PFSK-1 (cell line): ENCODE data around the gene DIP2B.

Experiments
- POLR2AphosphoS5 ChIP-seq: IDR thresholded peaks from 2 replicates; pipeline ENCODE4 v1.6.1; 2012; ENCODE audit warnings: low read depth, mild to moderate bottlenecking, control low read depth, low read length, moderate library complexity
- SIN3A ChIP-seq: IDR thresholded peaks from 2 replicates; pipeline ENCODE4 v1.6.1; 2012; ENCODE audit warnings: mild to moderate bottlenecking, low read length, moderate library complexity, borderline replicate concordance; ENCODE audit not compliant: insufficient read depth
- TAF1 ChIP-seq: IDR thresholded peaks from 2 replicates; pipeline ENCODE4 v1.6.1; 2012; ENCODE audit warnings: low read length, control low read depth, borderline replicate concordance; ENCODE audit not compliant: insufficient read depth
- TF ChIP-seq, protein P1 (sequence below), 2 experiments: IDR thresholded peaks; 2 replicates each; pipeline versions ENCODE4 v1.6.1 to v1.8.0; 2011 to 2012; ENCODE audit warnings: low read depth in 2 of 2, low read length in 2 of 2, control low read depth in 1 of 2, inconsistent platforms in 1 of 2, mild to moderate bottlenecking in 1 of 2, moderate library complexity in 1 of 2; ENCODE audit not compliant: insufficient read depth in 1 of 2

DNA sequence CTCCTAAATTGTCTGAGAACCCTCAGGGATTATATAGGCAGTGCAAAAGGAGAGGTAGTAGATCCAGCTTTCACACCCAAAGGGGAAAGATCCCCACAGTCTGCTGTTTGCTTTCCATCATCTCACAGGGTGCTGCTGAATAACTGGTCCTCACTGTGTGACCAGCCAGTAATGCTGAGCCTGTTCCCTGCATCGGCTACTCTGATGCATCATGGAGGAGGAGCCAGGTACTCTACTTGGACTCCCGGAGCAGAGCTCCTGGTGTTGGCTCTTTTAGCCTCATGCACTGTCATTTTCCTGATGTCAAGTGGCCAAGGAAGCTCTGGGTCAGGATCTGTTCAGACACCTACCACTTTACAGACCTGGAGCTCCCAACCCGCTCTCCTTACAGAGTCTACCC, 131.7 kb downstream of the DIP2B start:
- TF ChIP-seq TAF1 = no peak
- TF ChIP-seq, protein P1, sequence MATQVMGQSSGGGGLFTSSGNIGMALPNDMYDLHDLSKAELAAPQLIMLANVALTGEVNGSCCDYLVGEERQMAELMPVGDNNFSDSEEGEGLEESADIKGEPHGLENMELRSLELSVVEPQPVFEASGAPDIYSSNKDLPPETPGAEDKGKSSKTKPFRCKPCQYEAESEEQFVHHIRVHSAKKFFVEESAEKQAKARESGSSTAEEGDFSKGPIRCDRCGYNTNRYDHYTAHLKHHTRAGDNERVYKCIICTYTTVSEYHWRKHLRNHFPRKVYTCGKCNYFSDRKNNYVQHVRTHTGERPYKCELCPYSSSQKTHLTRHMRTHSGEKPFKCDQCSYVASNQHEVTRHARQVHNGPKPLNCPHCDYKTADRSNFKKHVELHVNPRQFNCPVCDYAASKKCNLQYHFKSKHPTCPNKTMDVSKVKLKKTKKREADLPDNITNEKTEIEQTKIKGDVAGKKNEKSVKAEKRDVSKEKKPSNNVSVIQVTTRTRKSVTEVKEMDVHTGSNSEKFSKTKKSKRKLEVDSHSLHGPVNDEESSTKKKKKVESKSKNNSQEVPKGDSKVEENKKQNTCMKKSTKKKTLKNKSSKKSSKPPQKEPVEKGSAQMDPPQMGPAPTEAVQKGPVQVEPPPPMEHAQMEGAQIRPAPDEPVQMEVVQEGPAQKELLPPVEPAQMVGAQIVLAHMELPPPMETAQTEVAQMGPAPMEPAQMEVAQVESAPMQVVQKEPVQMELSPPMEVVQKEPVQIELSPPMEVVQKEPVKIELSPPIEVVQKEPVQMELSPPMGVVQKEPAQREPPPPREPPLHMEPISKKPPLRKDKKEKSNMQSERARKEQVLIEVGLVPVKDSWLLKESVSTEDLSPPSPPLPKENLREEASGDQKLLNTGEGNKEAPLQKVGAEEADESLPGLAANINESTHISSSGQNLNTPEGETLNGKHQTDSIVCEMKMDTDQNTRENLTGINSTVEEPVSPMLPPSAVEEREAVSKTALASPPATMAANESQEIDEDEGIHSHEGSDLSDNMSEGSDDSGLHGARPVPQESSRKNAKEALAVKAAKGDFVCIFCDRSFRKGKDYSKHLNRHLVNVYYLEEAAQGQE (IDR thresholded peaks at IDR 0.05; ENCODE audit: insufficient read depth in 1 of 2, low read depth in 2 of 2, low read length in 2 of 2) = no peak
- TF ChIP-seq SIN3A = no peak
- TF ChIP-seq POLR2AphosphoS5 = no peak
